OCI-LY1 (cell line): ENCODE data around the gene GNG7.

Experiments used
- H2AFZ ChIP-seq: fragments of 200-600 bp; sonication (generic), shearing (Covaris generic); 2 replicates; pipeline ENCODE4 v1.6.0; 2014; ENCODE audit warnings: antibody characterized with exemption, mild to moderate bottlenecking, low read length
- H3F3A ChIP-seq: fragments of 200-600 bp; sonication (generic), shearing (Covaris generic); 2 replicates; pipeline ENCODE4 v1.6.0; 2014; ENCODE audit warnings: mild to moderate bottlenecking, antibody characterized with exemption, low read length, moderate library complexity; ENCODE audit not compliant: insufficient read depth
- H3K27ac ChIP-seq: fragments of 200-600 bp; sonication (generic); 2 replicates; pipeline ENCODE4 v1.5.1; 2014; ENCODE audit warnings: low read length, mixed run types, mild to moderate bottlenecking, low read depth; ENCODE audit not compliant: poor library complexity, severe bottlenecking
- H3K27me3 ChIP-seq: fragments of 200-600 bp; sonication (generic); 2 replicates; pipeline ENCODE4 v1.6.0; 2014; ENCODE audit warnings: antibody characterized with exemption, mild to moderate bottlenecking, low read length, moderate library complexity; ENCODE audit not compliant: insufficient read depth
- H3K36me3 ChIP-seq: fragments of 200-600 bp; sonication (generic); 2 replicates; pipeline ENCODE4 v1.6.1; 2014; ENCODE audit warnings: mild to moderate bottlenecking, antibody characterized with exemption, low read length, moderate library complexity, mixed read lengths; ENCODE audit not compliant: insufficient read depth
- H3K4me1 ChIP-seq: fragments of 200-600 bp; sonication (generic); 2 replicates; pipeline ENCODE4 v1.5.1; 2014; ENCODE audit warnings: mild to moderate bottlenecking, low read length, moderate library complexity; ENCODE audit not compliant: insufficient read depth, severe bottlenecking
- H3K4me2 ChIP-seq: fragments of 200-600 bp; sonication (generic), shearing (Covaris generic); 2 replicates; pipeline ENCODE4 v1.6.1; 2014; ENCODE audit warnings: low read length
- H3K4me3 ChIP-seq: fragments of 200-600 bp; sonication (generic); 2 replicates; pipeline ENCODE4 v1.5.1; 2014; ENCODE audit warnings: low read length, low read depth, mild to moderate bottlenecking, mixed read lengths; ENCODE audit not compliant: poor library complexity, severe bottlenecking
- H3K79me2 ChIP-seq: fragments of 200-600 bp; shearing (Covaris generic); 2 replicates; pipeline ENCODE4 v1.6.1; 2016; ENCODE audit warnings: mixed run types, low read length, mixed read lengths; ENCODE audit not compliant: insufficient read depth
- H3K9ac ChIP-seq: fragments of 200-600 bp; sonication (generic), shearing (Covaris generic); 2 replicates; pipeline ENCODE4 v1.6.1; 2014; ENCODE audit warnings: mild to moderate bottlenecking, low read length, mixed read lengths
- H3K9me2 ChIP-seq: fragments of 200-600 bp; sonication (generic), shearing (Covaris generic); 2 replicates; pipeline ENCODE4 v1.6.1; 2014; ENCODE audit warnings: low read depth, mild to moderate bottlenecking, low read length, mixed read lengths
- H3K9me3 ChIP-seq: fragments of 200-600 bp; shearing (Covaris generic); 2 replicates; pipeline ENCODE4 v1.6.1; 2014; ENCODE audit warnings: low read length, mixed read lengths
- H4K20me1 ChIP-seq: fragments of 200-600 bp; sonication (generic), shearing (Covaris generic); 2 replicates; pipeline ENCODE4 v1.6.0; 2016; ENCODE audit warnings: mild to moderate bottlenecking, low read length; ENCODE audit not compliant: insufficient read depth
- EZH2 ChIP-seq: fragments of 200-600 bp; sonication (generic), shearing (Covaris generic); IDR thresholded peaks from 2 replicates; pipeline ENCODE4 v1.8.0; 2017; ENCODE audit warnings: borderline replicate concordance, mixed run types, mild to moderate bottlenecking, antibody characterized with exemption, low read length, moderate library complexity, mixed read lengths
- TF ChIP-seq, protein P1 (sequence below): fragments of 200-600 bp; sonication (generic), shearing (Covaris generic); IDR thresholded peaks from 2 replicates; pipeline ENCODE4 v1.5.1; 2017; ENCODE audit warnings: mild to moderate bottlenecking, antibody characterized with exemption, low read length, moderate library complexity, mixed read lengths

GNG7 gene

DNA sequence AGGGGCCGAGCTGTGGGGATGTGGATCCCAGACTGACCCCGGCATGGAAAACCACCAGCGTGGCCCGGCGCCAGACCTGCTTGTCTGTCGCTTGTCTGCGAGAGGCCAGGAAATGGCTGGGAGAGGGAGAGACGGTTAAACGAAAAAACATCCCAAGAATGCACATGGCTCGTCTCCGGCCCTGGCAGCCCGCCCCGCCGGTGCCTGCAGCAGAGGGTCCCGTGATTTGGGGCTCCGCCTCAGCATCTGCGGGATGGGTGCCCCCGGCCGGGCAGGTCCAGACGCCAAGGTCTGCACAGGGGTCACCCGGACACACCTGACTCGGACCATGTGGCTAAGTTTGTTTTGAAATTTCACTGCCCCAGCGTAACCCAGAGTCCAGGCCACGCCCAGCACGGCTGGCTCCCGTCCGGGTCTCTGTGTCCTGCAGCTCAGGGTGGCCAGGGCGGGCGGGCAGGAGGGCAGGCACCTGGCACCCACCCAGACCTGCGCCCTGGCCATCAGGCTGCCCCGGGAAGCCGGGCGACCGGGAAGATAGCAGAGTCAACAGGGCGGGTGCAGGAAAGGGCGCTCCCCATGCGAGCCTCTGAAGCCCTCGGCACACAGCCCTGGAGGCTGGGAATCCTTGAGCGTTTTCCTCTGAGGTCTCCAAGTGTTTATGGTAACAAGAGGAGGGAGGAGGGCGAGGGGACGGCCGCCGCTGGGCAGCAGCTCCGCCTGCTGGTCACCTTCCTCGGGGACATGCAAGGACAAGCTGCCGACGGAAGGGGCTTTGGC, 123.4 kb downstream of the GNG7 start:
- Histone ChIP-seq H3K27ac (no peak overlapping the region), H3K4me3 (no peak overlapping the region), H3K79me2 (no peaks in the 10 kb centered on the region), H3K4me2 (no peak overlapping the region), H3F3A (no peaks in the 10 kb centered on the region), H3K9me2 (no peaks in the 10 kb centered on the region), H2AFZ (no peak overlapping the region), H3K4me1 (no peaks in the 10 kb centered on the region), H4K20me1 (no peaks in the 10 kb centered on the region), H3K9me3 (0 out of 2 replicates have a peak, but pooled peaks cover 3% of the 10 kb centered on the region), H3K9ac (no peak overlapping the region), H3K36me3 (no peaks in the 10 kb centered on the region; the same call in 1 of the 2 replicates), H3K27me3 (peaks cover 9% of the 10 kb centered on the region; the same call in 1 of the 2 replicates)
- no peak for TF ChIP-seq EZH2
- TF ChIP-seq, protein P1, sequence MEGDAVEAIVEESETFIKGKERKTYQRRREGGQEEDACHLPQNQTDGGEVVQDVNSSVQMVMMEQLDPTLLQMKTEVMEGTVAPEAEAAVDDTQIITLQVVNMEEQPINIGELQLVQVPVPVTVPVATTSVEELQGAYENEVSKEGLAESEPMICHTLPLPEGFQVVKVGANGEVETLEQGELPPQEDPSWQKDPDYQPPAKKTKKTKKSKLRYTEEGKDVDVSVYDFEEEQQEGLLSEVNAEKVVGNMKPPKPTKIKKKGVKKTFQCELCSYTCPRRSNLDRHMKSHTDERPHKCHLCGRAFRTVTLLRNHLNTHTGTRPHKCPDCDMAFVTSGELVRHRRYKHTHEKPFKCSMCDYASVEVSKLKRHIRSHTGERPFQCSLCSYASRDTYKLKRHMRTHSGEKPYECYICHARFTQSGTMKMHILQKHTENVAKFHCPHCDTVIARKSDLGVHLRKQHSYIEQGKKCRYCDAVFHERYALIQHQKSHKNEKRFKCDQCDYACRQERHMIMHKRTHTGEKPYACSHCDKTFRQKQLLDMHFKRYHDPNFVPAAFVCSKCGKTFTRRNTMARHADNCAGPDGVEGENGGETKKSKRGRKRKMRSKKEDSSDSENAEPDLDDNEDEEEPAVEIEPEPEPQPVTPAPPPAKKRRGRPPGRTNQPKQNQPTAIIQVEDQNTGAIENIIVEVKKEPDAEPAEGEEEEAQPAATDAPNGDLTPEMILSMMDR, result peak; percentile 5; the same call in 1 of the 2 replicates

GRCh38 chr19:2578391-2578890, 124.1 kb downstream of the GNG7 start:
- Histone ChIP-seq H4K20me1 (no peaks in the 10 kb centered on the region), H3K27ac (no peak overlapping the region), H3K4me3 (no peak overlapping the region), H3K36me3 (no peaks in the 10 kb centered on the region; the same call in 1 of the 2 replicates), H3K4me2 (no peak overlapping the region), H3F3A (no peaks in the 10 kb centered on the region), H3K9me2 (no peaks in the 10 kb centered on the region), H2AFZ (no peak overlapping the region), H3K9ac (no peak overlapping the region), H3K79me2 (no peaks in the 10 kb centered on the region), H3K9me3 (0 out of 2 replicates have a peak, but pooled peaks cover 3% of the 10 kb centered on the region), H3K4me1 (no peaks in the 10 kb centered on the region), H3K27me3 (peaks cover 9% of the 10 kb centered on the region; the same call in 1 of the 2 replicates)
- no peak for TF ChIP-seq EZH2
- TF ChIP-seq, protein P1, result no peak

GRCh38 chr19:2577722-2578335, 124.7 kb downstream of the GNG7 start:
- TF ChIP-seq, protein P1, result no peak
- TF ChIP-seq EZH2, result no peak
- H3K27ac ChIP-seq, result no peak overlapping the region
- no peak overlapping the region for H3K4me3 ChIP-seq

More at GRCh38 chr19:2577722-2578335, 124.7 kb downstream of the GNG7 start:
- H2AFZ ChIP-seq, result no peak overlapping the region
- H4K20me1 ChIP-seq, result no peaks in the 10 kb centered on the region
- no peaks in the 10 kb centered on the region for H3K4me1 ChIP-seq
- H3K36me3 ChIP-seq, result no peaks in the 10 kb centered on the region; the same call in 1 of the 2 replicates
- H3K79me2 ChIP-seq, result no peaks in the 10 kb centered on the region
- peaks cover 9% of the 10 kb centered on the region; the same call in 1 of the 2 replicates for H3K27me3 ChIP-seq
- 0 out of 2 replicates have a peak, but pooled peaks cover 3% of the 10 kb centered on the region for H3K9me3 ChIP-seq
- H3F3A ChIP-seq, result no peaks in the 10 kb centered on the region
- no peaks in the 10 kb centered on the region for H3K9me2 ChIP-seq
- H3K9ac ChIP-seq, result no peak overlapping the region
- no peak overlapping the region for H3K4me2 ChIP-seq
